ENCODE measurements around the gene C1orf226. TPM values are rescaled to one million over a fixed set of nuclear protein-coding genes. Genes with fewer than 3 reads are reported as not detected.

The C1orf226 gene
- total and polyA plus RNA-seq, 4 donors, result 2.2 to 25.2 (median 10.8) TPM

GRCh38 chr1:162390396-162391185 lies 9.1 kb downstream of the C1orf226 start:
- DNase-seq (ENCODE audit: low spot score), result peak; percentile 22
- no peak overlapping the region for H3K4me3 ChIP-seq (ENCODE audit: low read depth in 1 of 3, low read length in 3 of 3)
- no peak overlapping the region for H3K27ac ChIP-seq (ENCODE audit: low read depth in 1 of 2, low read length in 2 of 2)
- TF ChIP-seq SP1 (IDR thresholded peaks at IDR 0.05), result no peak
- no peak for TF ChIP-seq JUND (IDR thresholded peaks at IDR 0.05)
- no peak for TF ChIP-seq CTCF (IDR thresholded peaks at IDR 0.05; ENCODE audit: low read depth, low read length, missing input control)
- TF ChIP-seq GABPA (IDR thresholded peaks at IDR 0.05 in 1 of 2, conservative IDR thresholded peaks at IDR 0.05 in 1 of 2), result no peak
- no peak for TF ChIP-seq FOXA2 (IDR thresholded peaks at IDR 0.05)
- TF ChIP-seq HNF4A (conservative IDR thresholded peaks at IDR 0.05), result no peak
- TF ChIP-seq TAF1 (conservative IDR thresholded peaks at IDR 0.05), result no peak
- no peak for TF ChIP-seq ATF3 (IDR thresholded peaks at IDR 0.05)
- H3K36me3 ChIP-seq (ENCODE audit: control insufficient read depth in 4 of 4, insufficient read depth in 3 of 4, low read depth in 1 of 4, low read length in 3 of 4), result peaks cover 0 to under 1% (median 0%) of the 10 kb centered on the region in 4 donors
- no peaks in the 10 kb centered on the region for H3K27me3 ChIP-seq (ENCODE audit: control insufficient read depth in 4 of 4, insufficient read depth in 4 of 4, low read length in 3 of 4)
- H3K9ac ChIP-seq (ENCODE audit: low read depth in 1 of 2, low read length in 2 of 2), result no peak overlapping the region
- 84% methylated on average over 15 of the region's 15 CpGs for WGBS
- H3K9me3 ChIP-seq (ENCODE audit: control insufficient read depth in 4 of 4, low read length in 3 of 4), result no peaks in the 10 kb centered on the region
- H3K4me1 ChIP-seq (ENCODE audit: control insufficient read depth in 4 of 4, insufficient read depth in 4 of 4, low read length in 3 of 4), result peaks cover 7 to 29% (median 17%) of the 10 kb centered on the region in 4 donors

GRCh38 chr1:162391790-162392563 lies 10.4 kb downstream of the C1orf226 start:
- 63% methylated on average over 4 of the region's 4 CpGs for WGBS
- TF ChIP-seq EGR1 (IDR thresholded peaks at IDR 0.05; ENCODE audit: low read depth in 2 of 2) (peak in 1 of 2 donors; percentile 22), RAD21 (IDR thresholded peaks at IDR 0.05) (peak; percentile 91 to 93), YY1 (IDR thresholded peaks at IDR 0.05) (no peak), RXRA (IDR thresholded peaks at IDR 0.05) (peak in 1 of 2 donors; percentile 8), MAX (IDR thresholded peaks at IDR 0.05) (peak; percentile 41), GABPA (IDR thresholded peaks at IDR 0.05 in 1 of 2, conservative IDR thresholded peaks at IDR 0.05 in 1 of 2) (no peak), CTCF (IDR thresholded peaks at IDR 0.05; ENCODE audit: low read depth, low read length, missing input control) (peak; percentile 88), ZBTB33 (IDR thresholded peaks at IDR 0.05) (no peak), HNF4A (conservative IDR thresholded peaks at IDR 0.05) (peak in 1 of 2 donors; percentile 11)
- DNase-seq (ENCODE audit: low spot score), result no peak

More at GRCh38 chr1:162391790-162392563, 10.4 kb downstream of the C1orf226 start:
- Histone ChIP-seq H3K9me3 (ENCODE audit: control insufficient read depth in 4 of 4, low read length in 3 of 4) (no peaks in the 10 kb centered on the region), H3K36me3 (ENCODE audit: control insufficient read depth in 4 of 4, insufficient read depth in 3 of 4, low read depth in 1 of 4, low read length in 3 of 4) (no peaks in the 10 kb centered on the region), H3K4me3 (ENCODE audit: low read depth in 1 of 3, low read length in 3 of 3) (no peak overlapping the region), H3K9ac (ENCODE audit: low read depth in 1 of 2, low read length in 2 of 2) (no peak overlapping the region), H3K4me1 (ENCODE audit: control insufficient read depth in 4 of 4, insufficient read depth in 4 of 4, low read length in 3 of 4) (peaks cover 7 to 29% (median 17%) of the 10 kb centered on the region in 4 donors), H3K27me3 (ENCODE audit: control insufficient read depth in 4 of 4, insufficient read depth in 4 of 4, low read length in 3 of 4) (no peaks in the 10 kb centered on the region), H3K27ac (ENCODE audit: low read depth in 1 of 2, low read length in 2 of 2) (no peak overlapping the region)

Measured in liver (tissue), 9 donors.